PC-3 (cell line): ENCODE measurements around the gene SSU72. TPM values are rescaled to one million over a fixed set of nuclear protein-coding genes. Genes with fewer than 3 reads are reported as not detected.

Source experiments
- ATAC-seq: fragments of 200-7000 bp; cut with Tn5 transposase; 2 replicates; pipeline ENCODE4 v1.9.1; 2020; ENCODE audit warnings: mild to moderate bottlenecking, moderate library complexity
- BruUV-seq: library from RNA; stranded (reverse); fragments of 400-500 nt; replicated peaks from 2 replicates; lab custom pipeline; 2021; lab: Mats Ljungman, UMichigan
- CTCF ChIA-PET: fragments of 300-600 bp; sonication (Branson Sonifier 250); formaldehyde crosslinking; loops from one replicate; lab custom pipeline; 2022; ENCODE audit warnings: antibody characterized with exemption; lab: Charles Lee
- POLR2A ChIA-PET: fragments of 300-600 bp; sonication (Branson Sonifier 250); formaldehyde crosslinking; loops from one replicate; lab custom pipeline; 2022; ENCODE audit warnings: antibody characterized with exemption; ENCODE audit not compliant: unreplicated experiment; lab: Charles Lee
- DNase-seq: peaks from one replicate; pipeline ENCODE4 v3.0.0-alpha.2; 2015
- H2AFZ ChIP-seq: fragments of 300-600 bp; sonication (generic); 2 replicates; pipeline ENCODE4 v1.6.0; 2016; ENCODE audit warnings: antibody characterized with exemption, low read length
- H3F3A ChIP-seq: fragments of 300-600 bp; sonication (generic); one replicate; pipeline ENCODE4 v1.6.0; 2017; ENCODE audit warnings: antibody characterized with exemption, low read length, control low read depth, mild to moderate bottlenecking; ENCODE audit not compliant: unreplicated experiment
- H3K27ac ChIP-seq: fragments of 300-600 bp; sonication (generic); 2 replicates; pipeline ENCODE4 v1.5.1; 2016; ENCODE audit warnings: mild to moderate bottlenecking, low read length
- H3K27me3 ChIP-seq: fragments of 300-600 bp; sonication (generic); 2 replicates; pipeline ENCODE4 v1.6.1; 2016; ENCODE audit warnings: low read length, mixed read lengths
- H3K36me3 ChIP-seq: fragments of 300-600 bp; sonication (generic); 2 replicates; pipeline ENCODE4 v1.6.1; 2016; ENCODE audit warnings: low read depth, mixed run types, low read length, mixed read lengths
- H3K4me1 ChIP-seq: fragments of 300-600 bp; sonication (generic); 2 replicates; pipeline ENCODE4 v1.5.1; 2016; ENCODE audit warnings: low read length; ENCODE audit not compliant: insufficient read depth
- H3K4me2 ChIP-seq: fragments of 300-600 bp; sonication (generic); 2 replicates; pipeline ENCODE4 v1.6.0; 2016; ENCODE audit warnings: low read length
- H3K4me3 ChIP-seq: fragments of 300-600 bp; sonication (generic); 2 replicates; pipeline ENCODE4 v1.5.1; 2016; ENCODE audit warnings: mild to moderate bottlenecking, low read length, mixed read lengths
- H3K79me2 ChIP-seq: fragments of 300-600 bp; sonication (generic); 2 replicates; pipeline ENCODE4 v1.6.1; 2017; ENCODE audit warnings: low read length, mixed read lengths
- H3K9ac ChIP-seq: fragments of 300-600 bp; sonication (generic); 2 replicates; pipeline ENCODE4 v1.6.0; 2016; ENCODE audit warnings: mild to moderate bottlenecking, low read length
- H3K9me2 ChIP-seq: fragments of 300-600 bp; sonication (generic); replicated peaks from 2 replicates; pipeline ENCODE4 v1.6.1; 2016; ENCODE audit warnings: mixed run types, low read length, mixed read lengths
- H3K9me3 ChIP-seq: fragments of 300-600 bp; sonication (generic); 2 replicates; pipeline ENCODE4 v1.6.1; 2016; ENCODE audit warnings: low read length, mixed read lengths
- H4K20me1 ChIP-seq: fragments of 300-600 bp; sonication (generic); 2 replicates; pipeline ENCODE4 v1.6.1; 2016; ENCODE audit warnings: low read length, mixed read lengths
- EZH2 ChIP-seq: fragments of 300-600 bp; sonication (generic); IDR thresholded peaks from one replicate; pipeline ENCODE4 v1.6.1; 2017; ENCODE audit warnings: antibody characterized with exemption, mild to moderate bottlenecking, low read length; ENCODE audit not compliant: unreplicated experiment
- EZH2phosphoT487 ChIP-seq: fragments of 300-600 bp; sonication (generic); IDR thresholded peaks from 2 replicates; pipeline ENCODE4 v1.6.1; 2018; ENCODE audit warnings: mild to moderate bottlenecking, antibody characterized with exemption, low read length, borderline replicate concordance
- intact Hi-C: fragments of 100-400 bp; cut with micrococcal nuclease; formaldehyde crosslinking; loops from 2 replicates; pipeline ENCODE4 v1.9.0; 2023
- total RNA-seq: library from RNA; depleted of rRNA; stranded (reverse); fragments of >200 nt; gene quantifications from 2 replicates; pipeline ENCODE4 v1.2.3, GENCODE V29; 2014
- TF ChIP-seq, protein P1 (sequence below): fragments of 300-600 bp; sonication (generic); conservative IDR thresholded peaks from 2 replicates; pipeline ENCODE4 v1.5.1; 2017; ENCODE audit warnings: antibody characterized with exemption, low read depth, mild to moderate bottlenecking, low read length

SSU72 gene
- total RNA-seq, 1 experiment from 2014 or later: 283 TPM

DNA sequence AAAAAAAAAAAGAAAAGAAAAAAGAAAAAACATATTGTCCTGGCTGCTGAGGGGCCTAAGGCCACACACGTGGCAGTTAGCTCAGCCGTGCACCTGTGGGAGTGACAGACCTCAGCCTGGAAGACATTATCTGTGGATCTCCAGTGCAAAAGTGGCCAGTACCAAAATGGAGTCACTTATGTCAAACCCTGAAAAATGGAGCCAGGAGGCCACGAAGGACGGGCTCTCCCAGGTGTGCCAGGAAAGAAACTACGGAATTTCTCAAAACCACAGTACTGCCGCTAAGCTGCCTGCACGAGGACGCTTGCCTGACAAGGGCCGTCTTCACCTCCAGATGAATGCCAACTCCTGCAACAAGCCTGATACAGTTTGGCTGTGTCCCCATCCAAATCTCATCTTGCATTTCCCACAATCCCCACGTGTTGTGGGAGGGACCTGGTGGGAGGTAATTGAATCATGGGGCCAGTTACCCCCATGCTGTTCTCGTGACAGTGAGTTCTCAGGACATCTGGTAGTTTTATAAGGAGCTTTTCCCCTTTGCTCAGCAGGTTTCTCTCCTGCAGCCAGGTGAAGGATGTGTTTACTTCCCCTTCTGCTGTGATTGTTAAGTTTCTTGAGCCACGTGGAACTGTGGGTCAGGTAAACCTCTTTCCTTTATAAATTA, 35.3 kb upstream of the SSU72 start:
- no peaks in the 10 kb centered on the region for H3K36me3 ChIP-seq
- no peak overlapping the region for H3K4me3 ChIP-seq
- H2AFZ ChIP-seq: no peak overlapping the region
- H3K4me1 ChIP-seq: peaks cover 16% of the 10 kb centered on the region
- no peak for DNase-seq
- CTCF ChIA-PET: no interaction called here
- H3K27me3 ChIP-seq: no peaks in the 10 kb centered on the region
- TF ChIP-seq EZH2 (no peak), EZH2phosphoT487 (no peak)
- TF ChIP-seq, protein P1, sequence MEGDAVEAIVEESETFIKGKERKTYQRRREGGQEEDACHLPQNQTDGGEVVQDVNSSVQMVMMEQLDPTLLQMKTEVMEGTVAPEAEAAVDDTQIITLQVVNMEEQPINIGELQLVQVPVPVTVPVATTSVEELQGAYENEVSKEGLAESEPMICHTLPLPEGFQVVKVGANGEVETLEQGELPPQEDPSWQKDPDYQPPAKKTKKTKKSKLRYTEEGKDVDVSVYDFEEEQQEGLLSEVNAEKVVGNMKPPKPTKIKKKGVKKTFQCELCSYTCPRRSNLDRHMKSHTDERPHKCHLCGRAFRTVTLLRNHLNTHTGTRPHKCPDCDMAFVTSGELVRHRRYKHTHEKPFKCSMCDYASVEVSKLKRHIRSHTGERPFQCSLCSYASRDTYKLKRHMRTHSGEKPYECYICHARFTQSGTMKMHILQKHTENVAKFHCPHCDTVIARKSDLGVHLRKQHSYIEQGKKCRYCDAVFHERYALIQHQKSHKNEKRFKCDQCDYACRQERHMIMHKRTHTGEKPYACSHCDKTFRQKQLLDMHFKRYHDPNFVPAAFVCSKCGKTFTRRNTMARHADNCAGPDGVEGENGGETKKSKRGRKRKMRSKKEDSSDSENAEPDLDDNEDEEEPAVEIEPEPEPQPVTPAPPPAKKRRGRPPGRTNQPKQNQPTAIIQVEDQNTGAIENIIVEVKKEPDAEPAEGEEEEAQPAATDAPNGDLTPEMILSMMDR: no peak
- H3K79me2 ChIP-seq: peaks cover 18% of the 10 kb centered on the region
- no peaks in the 10 kb centered on the region for H3K9me2 ChIP-seq
- intact Hi-C loops: loop anchor here (10.0 kb wide), 1 partner anchor 545 kb away; no protein-coding TSS in a partner anchor
- no peak overlapping the region for H3K4me2 ChIP-seq
- ATAC-seq: no peak
- H3K9me3 ChIP-seq: no peaks in the 10 kb centered on the region
- no peaks in the 10 kb centered on the region for H4K20me1 ChIP-seq
- peaks cover 4% of the 10 kb centered on the region for H3F3A ChIP-seq
- H3K27ac ChIP-seq: no peak overlapping the region
- no TSS peak for BruUV-seq
- no peak overlapping the region for H3K9ac ChIP-seq
- POLR2A ChIA-PET: no interaction called here

- Histone ChIP-seq H3K79me2 (no peaks in the 10 kb centered on the region), H3F3A (no peaks in the 10 kb centered on the region), H3K9ac (no peak overlapping the region), H3K36me3 (no peaks in the 10 kb centered on the region), H4K20me1 (no peaks in the 10 kb centered on the region), H3K4me1 (no peaks in the 10 kb centered on the region), H3K4me2 (no peak overlapping the region), H3K27me3 (no peaks in the 10 kb centered on the region), H3K9me3 (no peaks in the 10 kb centered on the region), H3K9me2 (no peaks in the 10 kb centered on the region), H2AFZ (no peak overlapping the region), H3K27ac (no peak overlapping the region), H3K4me3 (no peak overlapping the region)
- TF ChIP-seq, protein P1: no peak
- TF ChIP-seq EZH2phosphoT487: no peak
- no peak for TF ChIP-seq EZH2
- intact Hi-C loops: no loop called here
- no TSS peak for BruUV-seq
- DNase-seq (no peak), ATAC-seq (no peak)
- CTCF ChIA-PET: no interaction called here
- POLR2A ChIA-PET: no interaction called here
Measured at GRCh38 chr1:1606232-1606631, 31.6 kb upstream of the SSU72 start.

GRCh38 chr1:1605724-1606123, 31.1 kb upstream of the SSU72 start:
- intact Hi-C loops: no loop called here
- TF ChIP-seq, protein P1: no peak
- no peak for TF ChIP-seq EZH2phosphoT487
- TF ChIP-seq EZH2: no peak
- Histone ChIP-seq H3K9me2 (no peaks in the 10 kb centered on the region), H3K27me3 (no peaks in the 10 kb centered on the region), H3K4me2 (no peak overlapping the region), H4K20me1 (no peaks in the 10 kb centered on the region), H3K9me3 (no peaks in the 10 kb centered on the region), H3K4me3 (no peak overlapping the region), H3K4me1 (no peaks in the 10 kb centered on the region), H3K27ac (no peak overlapping the region), H3K9ac (no peak overlapping the region), H2AFZ (no peak overlapping the region), H3K79me2 (no peaks in the 10 kb centered on the region), H3F3A (no peaks in the 10 kb centered on the region), H3K36me3 (no peaks in the 10 kb centered on the region)
- BruUV-seq: no TSS peak
- DNase-seq (no peak), ATAC-seq (no peak)
- POLR2A ChIA-PET: no interaction called here
- CTCF ChIA-PET: no interaction called here
